NB4 (cell line): ENCODE measurements around the gene LHX2.

Experiments used
- DNase-seq: peaks from one replicate; pipeline ENCODE4 v3.0.0; 2010; ENCODE audit warnings: low read depth
- H3K4me3 ChIP-seq: one replicate; pipeline ENCODE4 v1.5.1; 2011; ENCODE audit warnings: mild to moderate bottlenecking, low read depth, low read length, moderate library complexity
- MYC ChIP-seq: IDR thresholded peaks from 2 replicates; pipeline ENCODE4 v1.6.1; 2011; ENCODE audit warnings: low read depth, low read length
- POLR2A ChIP-seq: IDR thresholded peaks from 2 replicates; pipeline ENCODE4 v1.6.1; 2011; ENCODE audit warnings: mild to moderate bottlenecking; ENCODE audit not compliant: insufficient read length; ENCODE audit errors: extremely low read depth
- TF ChIP-seq, protein P1 (sequence below): IDR thresholded peaks from one replicate; pipeline ENCODE4 v1.5.1; 2012; ENCODE audit warnings: low read depth, low read length
- TF ChIP-seq, protein P2 (sequence below): IDR thresholded peaks from 2 replicates; pipeline ENCODE4 v1.6.1; 2011; ENCODE audit warnings: low read depth, low read length

The LHX2 gene

DNA sequence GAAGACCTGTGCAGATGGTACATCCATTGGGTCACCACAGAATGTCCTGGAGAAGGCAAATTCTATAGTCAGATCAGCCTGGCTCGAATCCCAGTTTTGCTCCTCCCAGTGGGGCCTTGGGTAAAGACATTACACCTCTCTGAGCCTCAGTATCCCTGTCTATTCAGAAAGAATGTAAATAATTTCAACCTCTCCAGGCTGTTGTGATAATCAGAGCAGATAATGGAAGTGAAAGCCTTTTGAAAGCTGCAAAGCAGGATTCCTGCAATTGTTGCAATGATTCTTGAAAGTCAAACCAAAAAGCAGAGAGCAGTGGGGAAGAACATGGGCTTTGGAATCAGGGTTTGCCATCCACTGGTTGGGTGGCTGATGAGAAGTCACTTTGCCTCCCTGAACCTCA, 63.2 kb downstream of the LHX2 start:
- TF ChIP-seq, protein P1, sequence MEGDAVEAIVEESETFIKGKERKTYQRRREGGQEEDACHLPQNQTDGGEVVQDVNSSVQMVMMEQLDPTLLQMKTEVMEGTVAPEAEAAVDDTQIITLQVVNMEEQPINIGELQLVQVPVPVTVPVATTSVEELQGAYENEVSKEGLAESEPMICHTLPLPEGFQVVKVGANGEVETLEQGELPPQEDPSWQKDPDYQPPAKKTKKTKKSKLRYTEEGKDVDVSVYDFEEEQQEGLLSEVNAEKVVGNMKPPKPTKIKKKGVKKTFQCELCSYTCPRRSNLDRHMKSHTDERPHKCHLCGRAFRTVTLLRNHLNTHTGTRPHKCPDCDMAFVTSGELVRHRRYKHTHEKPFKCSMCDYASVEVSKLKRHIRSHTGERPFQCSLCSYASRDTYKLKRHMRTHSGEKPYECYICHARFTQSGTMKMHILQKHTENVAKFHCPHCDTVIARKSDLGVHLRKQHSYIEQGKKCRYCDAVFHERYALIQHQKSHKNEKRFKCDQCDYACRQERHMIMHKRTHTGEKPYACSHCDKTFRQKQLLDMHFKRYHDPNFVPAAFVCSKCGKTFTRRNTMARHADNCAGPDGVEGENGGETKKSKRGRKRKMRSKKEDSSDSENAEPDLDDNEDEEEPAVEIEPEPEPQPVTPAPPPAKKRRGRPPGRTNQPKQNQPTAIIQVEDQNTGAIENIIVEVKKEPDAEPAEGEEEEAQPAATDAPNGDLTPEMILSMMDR, result no peak
- TF ChIP-seq MYC (no peak), POLR2A (no peak)
- TF ChIP-seq, protein P2, sequence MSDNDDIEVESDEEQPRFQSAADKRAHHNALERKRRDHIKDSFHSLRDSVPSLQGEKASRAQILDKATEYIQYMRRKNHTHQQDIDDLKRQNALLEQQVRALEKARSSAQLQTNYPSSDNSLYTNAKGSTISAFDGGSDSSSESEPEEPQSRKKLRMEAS, result no peak
- H3K4me3 ChIP-seq, result no peak overlapping the region
- DNase-seq, result no peak

DNA sequence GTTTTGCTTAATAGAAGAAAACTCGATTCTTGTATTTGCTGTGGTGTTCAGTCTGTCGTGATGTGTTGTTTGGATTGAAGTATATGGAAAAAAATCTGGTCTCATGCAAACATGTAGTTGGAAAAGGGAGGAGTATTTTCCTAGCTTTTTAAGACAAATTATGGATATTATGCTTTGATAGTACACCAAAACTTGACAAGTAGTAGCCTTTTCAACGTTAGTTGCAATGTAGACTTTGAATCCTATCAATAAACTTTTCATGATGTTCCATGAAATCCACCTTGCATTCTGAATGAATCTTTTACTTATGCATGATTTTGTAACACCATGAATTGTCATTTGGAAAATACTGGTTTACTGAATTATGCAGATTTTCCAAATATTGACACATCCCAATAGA, 64.2 kb downstream of the LHX2 start:
- H3K4me3 ChIP-seq, result no peak overlapping the region
- no peak for DNase-seq
- TF ChIP-seq POLR2A, result no peak
- TF ChIP-seq, protein P2, result no peak
- no peak for TF ChIP-seq MYC
- TF ChIP-seq, protein P1, result no peak

DNA sequence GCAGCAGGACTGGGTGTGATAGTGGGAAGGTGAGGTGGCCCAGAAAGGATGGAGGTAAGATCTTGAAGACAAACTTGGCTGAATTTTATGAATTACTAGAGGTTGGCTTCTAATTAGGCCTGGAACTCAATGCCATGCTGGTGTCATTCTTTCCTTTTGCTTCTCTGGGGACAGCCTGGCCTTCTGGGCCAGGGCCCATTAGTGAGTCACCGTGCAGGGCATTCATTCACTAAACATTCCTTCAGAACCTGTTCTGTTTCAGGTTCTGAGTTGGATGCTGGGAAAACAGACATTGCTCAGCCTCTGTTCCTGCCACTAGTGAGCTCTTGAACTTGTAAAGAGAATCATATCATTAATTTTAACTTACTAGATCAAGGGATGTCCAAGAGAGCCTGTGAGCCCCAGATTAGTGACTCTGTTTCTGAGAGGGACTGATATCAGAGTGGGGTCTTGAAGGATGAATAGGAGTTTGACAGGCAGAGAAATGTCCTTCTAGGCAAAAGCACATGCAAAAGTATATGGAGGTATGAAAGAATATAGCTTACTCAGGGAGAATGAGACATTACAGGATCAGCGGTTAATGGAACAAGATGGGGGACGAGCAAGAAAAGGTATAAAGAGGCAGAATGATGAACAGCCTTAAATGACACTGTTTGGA, 66.5 kb downstream of the LHX2 start:
- no peak for DNase-seq
- TF ChIP-seq POLR2A (no peak), MYC (no peak)
- TF ChIP-seq, protein P1, result no peak
- TF ChIP-seq, protein P2, result no peak

DNA sequence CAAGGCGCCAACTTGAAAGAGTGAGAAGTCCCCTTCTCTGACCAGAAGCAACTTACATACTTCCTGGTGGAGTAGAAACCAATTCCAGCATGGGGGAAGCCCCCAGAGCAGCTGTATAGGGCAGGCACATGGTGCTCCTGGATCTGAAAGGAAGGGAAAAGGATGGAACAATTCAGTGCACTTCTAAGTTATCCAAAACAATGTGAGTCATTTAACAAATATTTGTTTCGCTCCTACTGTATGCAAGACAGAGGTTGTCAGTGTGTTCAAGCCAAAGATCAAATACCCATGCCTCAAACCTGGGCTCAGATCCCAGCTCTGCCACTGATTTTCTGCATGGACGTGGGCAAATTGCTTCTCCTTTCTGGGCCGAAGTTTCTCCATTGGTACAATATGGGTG, 67.1 kb downstream of the LHX2 start:
- TF ChIP-seq, protein P2, result no peak
- TF ChIP-seq POLR2A (no peak), MYC (no peak)
- TF ChIP-seq, protein P1, result no peak
- H3K4me3 ChIP-seq, result no peak overlapping the region
- DNase-seq, result no peak

More for the DNA sequence above, 66.5 kb downstream of the LHX2 start:
- H3K4me3 ChIP-seq, result no peak overlapping the region

DNA sequence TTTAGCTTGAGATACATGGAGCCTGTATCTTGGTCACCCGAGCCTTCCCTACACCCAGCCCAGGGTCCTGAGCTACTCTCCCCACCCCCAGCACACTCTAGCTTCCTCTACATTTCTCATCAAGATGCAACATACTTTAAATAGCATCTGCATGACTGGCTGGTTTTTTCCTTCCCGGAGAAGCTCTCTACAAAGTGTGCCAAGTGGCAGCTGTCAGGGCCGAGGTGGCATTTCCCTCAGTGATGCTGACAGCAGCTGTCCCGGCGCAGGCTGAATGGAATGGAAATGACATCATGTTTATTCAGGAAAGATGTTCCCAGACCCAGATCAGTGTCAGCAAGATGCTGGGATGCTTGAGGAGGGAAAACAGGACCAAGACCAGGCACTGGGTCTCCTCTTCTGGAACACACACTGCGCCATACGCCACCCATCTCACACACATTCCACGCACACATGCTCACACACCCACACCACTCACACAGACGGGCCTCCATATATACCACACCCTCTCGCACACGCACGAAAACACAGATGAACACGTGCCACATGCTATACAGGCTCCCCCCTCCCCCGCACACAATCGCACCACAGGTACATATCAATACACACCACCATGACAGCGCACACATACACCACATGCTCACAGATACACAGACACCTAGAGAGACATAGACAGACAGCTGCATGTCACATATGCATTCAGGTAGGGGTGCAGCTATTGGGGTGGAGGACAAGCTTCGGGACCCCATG, 67.8 kb downstream of the LHX2 start:
- no peak for DNase-seq
- no peak for TF ChIP-seq MYC
- TF ChIP-seq, protein P2, result no peak
- no peak for TF ChIP-seq POLR2A
- TF ChIP-seq, protein P1, result no peak
- no peak overlapping the region for H3K4me3 ChIP-seq
